LNCaP clone FGC (cell line): ENCODE data around the gene CACNG5.

Experiments
- DNase-seq: peaks from one replicate; pipeline ENCODE4 v3.0.0-alpha.2; 2011; ENCODE audit warnings: low read depth
- H3K4me3 ChIP-seq: 2 replicates; pipeline ENCODE4 v1.5.1; 2011; ENCODE audit warnings: mild to moderate bottlenecking, low read depth, low read length, control low read depth
- TF ChIP-seq, protein P1 (sequence below): IDR thresholded peaks from 2 replicates; pipeline ENCODE4 v1.5.1; 2012; ENCODE audit warnings: mild to moderate bottlenecking; ENCODE audit not compliant: control insufficient read depth, insufficient read depth; ENCODE audit errors: extremely low read depth

The CACNG5 gene, protein sequence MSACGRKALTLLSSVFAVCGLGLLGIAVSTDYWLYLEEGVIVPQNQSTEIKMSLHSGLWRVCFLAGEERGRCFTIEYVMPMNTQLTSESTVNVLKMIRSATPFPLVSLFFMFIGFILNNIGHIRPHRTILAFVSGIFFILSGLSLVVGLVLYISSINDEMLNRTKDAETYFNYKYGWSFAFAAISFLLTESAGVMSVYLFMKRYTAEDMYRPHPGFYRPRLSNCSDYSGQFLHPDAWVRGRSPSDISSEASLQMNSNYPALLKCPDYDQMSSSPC

DNA sequence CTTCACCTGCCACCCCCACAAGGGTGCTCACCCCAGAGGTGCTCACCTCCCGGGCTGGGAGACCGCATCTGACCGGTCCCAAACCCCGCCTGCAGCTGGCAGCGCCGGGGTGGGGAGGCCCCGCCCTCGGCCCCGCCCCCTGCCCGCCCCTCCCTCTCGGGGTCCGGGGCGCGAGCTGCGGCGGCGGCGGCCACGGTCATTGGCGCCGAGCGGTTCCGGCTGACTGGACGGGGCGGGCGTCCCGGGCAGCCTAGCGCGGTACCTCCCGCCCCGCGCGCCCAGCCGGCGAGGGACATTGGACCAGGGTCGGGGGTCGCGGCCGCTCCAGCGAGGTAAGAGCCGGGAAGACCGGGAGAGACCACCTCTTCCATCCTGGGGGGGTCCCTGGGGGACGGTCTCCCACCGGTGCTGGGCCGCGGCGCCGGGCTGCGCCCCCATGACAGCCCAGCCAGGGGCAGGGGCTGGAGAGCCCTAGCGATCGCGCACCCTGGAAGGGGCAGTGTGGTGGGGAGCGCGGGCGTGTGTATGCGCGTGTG lies at the start of gene CACNG5:
Gene CACNG5, plus strand, starts transcription at position 199 of the 536 bp plus-strand sequence. CDS start 42,216 bp downstream, outside the sequence.
- H3K4me3 ChIP-seq = no peak within 1 kb of the TSS
- no peak for DNase-seq
- TF ChIP-seq, protein P1, sequence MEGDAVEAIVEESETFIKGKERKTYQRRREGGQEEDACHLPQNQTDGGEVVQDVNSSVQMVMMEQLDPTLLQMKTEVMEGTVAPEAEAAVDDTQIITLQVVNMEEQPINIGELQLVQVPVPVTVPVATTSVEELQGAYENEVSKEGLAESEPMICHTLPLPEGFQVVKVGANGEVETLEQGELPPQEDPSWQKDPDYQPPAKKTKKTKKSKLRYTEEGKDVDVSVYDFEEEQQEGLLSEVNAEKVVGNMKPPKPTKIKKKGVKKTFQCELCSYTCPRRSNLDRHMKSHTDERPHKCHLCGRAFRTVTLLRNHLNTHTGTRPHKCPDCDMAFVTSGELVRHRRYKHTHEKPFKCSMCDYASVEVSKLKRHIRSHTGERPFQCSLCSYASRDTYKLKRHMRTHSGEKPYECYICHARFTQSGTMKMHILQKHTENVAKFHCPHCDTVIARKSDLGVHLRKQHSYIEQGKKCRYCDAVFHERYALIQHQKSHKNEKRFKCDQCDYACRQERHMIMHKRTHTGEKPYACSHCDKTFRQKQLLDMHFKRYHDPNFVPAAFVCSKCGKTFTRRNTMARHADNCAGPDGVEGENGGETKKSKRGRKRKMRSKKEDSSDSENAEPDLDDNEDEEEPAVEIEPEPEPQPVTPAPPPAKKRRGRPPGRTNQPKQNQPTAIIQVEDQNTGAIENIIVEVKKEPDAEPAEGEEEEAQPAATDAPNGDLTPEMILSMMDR = no peak

DNA sequence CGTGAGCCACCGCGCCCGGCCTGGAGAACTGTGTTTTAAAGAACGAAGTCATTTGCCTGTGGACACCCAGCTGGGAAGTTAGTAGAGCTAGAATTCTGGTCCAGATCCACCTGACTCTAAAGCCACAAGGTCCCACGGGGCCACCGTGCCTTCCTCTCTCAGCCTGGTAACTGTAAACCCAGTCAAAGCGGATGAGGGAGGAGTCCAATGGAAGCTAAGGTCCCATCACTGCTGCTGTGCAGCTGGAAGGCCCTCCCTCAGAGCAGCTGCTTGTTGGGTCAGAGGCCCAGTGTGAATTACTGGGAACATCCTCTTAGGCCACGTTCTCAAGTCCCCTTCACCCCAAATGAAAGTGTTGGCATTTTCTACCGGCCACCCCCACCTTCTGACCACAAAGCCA lies 48.8 kb upstream of the CACNG5 start:
- H3K4me3 ChIP-seq = no peak overlapping the region
- DNase-seq = no peak
- TF ChIP-seq, protein P1 = no peak

DNA sequence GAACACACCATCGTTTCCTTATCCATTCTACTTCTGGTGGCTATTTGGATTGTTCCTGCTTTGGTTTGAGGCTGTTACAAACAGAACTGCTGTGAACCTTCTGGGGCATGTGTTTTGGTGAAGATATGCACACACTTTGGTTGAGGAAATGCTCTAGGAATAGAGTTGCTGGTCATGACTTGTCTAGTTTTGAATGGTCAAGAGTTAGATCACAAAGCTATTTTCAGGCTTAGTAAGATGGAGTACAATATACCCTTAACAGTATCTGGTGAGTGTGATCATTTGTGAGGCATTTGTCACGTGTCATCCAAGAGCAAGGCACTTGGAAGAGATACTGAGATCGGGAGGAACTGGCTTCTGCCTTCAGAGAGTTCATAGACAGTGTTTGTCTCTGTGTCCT lies 47.0 kb upstream of the CACNG5 start:
- no peak for DNase-seq
- no peak overlapping the region for H3K4me3 ChIP-seq
- TF ChIP-seq, protein P1 = no peak

DNA sequence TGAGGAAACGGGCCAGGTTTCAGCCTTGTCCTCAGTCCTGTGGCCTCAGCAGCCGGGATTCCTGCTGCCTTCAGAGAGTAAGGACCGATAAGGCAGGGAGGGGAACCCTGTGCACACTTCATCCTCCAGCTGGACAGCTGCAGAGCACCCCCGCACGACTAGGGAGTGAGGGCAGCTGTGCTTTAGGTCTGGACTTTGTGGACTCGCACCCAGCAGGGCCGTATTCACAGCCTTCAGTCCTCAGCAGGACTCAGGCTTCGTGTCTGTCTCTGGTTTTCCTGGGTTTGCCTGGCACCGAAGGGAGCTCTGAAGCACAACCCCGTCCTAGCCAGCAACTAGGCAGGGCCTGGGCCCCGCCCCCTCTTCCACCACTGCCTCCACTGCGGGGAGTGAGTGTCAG lies 45.8 kb upstream of the CACNG5 start:
- H3K4me3 ChIP-seq = no peak overlapping the region
- TF ChIP-seq, protein P1 = no peak
- no peak for DNase-seq

DNA sequence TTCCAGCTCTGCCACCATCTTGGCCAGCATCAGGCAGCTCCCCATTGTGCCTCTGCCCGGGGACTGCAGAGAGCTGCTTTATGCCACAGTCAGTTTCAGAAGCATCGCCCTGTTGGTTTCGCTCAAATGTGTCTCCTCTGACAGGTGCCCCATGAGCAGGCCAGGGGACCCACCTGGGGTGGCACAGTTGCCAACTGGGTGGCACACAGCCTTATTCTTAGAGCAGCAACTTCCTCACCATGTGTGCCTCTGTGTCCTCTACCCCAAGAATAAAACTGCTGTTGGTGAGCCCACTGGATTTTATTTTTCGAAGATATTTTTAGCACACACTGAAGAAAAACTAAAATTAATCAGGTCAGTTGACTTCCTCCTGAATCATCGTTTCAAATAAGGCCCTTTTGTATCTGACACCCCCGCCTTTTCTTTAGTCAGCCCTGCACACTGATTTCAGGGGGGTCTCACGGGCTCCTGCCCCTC lies 44.9 kb upstream of the CACNG5 start:
- no peak overlapping the region for H3K4me3 ChIP-seq
- DNase-seq = no peak
- TF ChIP-seq, protein P1 = no peak

DNA sequence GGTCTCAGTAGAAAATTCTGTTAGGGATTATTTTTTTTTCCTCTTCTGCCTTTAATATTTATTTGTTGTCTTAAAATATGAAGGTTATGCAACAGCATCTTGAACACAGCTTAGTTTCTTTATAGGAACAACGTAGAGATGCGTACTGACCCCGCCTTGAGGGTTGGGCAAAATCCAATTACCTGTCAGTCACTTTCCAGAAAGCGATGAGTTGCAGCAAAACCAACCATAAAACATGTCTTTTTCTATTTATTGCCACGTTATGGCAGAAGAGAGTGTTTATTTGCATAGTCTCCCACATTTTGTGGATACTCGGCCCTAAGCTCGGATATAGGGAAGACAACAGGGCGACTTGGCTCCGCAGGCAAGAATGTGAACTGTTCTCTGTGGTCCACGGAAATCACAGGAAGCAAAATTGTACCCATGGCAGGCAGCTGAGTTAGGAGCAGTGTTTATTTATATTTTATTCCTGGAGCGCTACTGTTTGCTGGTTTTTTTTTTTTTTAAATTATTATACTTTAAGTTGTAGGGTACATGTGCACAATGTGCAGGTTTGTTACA lies 44.3 kb upstream of the CACNG5 start:
- H3K4me3 ChIP-seq = no peak overlapping the region
- TF ChIP-seq, protein P1 = no peak
- DNase-seq = no peak
